NCI-H1048 (cell line): Measurements from ENCODE around the gene PDE7B.

Experiments
- DNase-seq: peaks from one replicate; lab custom pipeline; 2025; lab: John Stamatoyannopoulos, UW

The PDE7B gene

DNA sequence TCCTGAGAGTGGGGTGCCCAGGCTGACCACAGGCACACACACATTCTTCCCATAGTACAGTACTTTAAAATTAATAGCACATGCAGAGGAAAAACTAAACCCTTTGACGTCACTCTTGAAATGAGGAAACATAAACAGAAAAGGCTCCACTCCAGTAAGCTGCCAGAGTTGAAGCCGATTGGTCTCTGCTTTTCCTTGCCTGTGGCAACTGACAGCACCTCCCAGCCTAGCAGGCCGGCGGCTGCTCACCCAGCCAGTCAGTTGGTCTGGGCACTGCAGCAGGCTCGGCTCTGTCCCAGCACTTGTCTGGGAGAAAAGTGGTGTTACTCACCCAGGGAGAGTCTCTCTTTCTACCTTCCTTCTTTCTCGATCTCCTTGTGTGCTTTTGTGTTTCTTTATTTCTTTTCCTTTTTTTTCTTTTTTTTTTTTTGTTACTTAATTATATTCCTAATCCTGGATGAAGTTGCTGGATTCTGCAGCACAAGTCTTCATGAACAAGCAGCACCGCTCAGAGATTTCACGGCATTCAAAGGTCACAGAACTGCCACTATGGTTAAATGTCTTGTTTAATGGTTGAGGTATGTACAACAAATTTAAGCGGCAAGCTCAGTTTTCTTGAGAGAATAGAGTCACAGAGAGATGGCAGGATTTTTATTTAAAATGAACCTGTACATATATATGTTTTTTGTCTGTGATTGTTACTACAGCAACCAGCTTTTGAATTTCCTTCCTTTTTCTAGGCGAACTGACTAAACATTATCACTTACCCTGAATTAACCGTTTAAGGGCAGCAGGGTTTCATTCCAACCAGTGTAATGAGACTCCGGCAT is at the start of gene PDE7B:
Gene PDE7B, plus strand, starts transcription at position 260 of the 830 bp plus-strand sequence.
- DNase-seq = peak; percentile 11

GRCh38 chr6:135801755-135802465 is 49.6 kb upstream of the PDE7B start:
- no peak for DNase-seq

GRCh38 chr6:135810486-135810885 is 41.0 kb upstream of the PDE7B start:
- no peak for DNase-seq

DNA sequence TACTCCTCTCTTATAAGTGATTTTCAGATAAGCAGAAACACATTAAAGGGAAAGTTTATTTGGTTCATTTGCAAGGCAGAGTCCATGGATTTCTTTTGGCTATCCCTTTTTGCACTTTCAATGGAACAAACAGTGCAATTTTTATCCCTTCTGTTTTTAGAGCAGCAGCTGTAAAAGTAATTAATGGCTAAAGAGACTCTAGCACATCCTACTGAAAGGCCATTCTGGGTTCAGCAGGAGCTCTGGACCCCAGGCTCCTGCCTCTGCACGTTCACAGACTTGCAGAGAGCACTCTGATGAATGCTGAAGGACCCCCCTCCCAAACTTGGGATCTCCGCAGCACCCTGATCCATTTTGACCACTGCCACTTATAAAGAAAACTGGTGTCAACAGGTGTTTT is 40.3 kb upstream of the PDE7B start:
- no peak for DNase-seq

- DNase-seq = no peak
These were observed 39.6 kb upstream of the PDE7B start for GRCh38 chr6:135811644-135812526.

DNA sequence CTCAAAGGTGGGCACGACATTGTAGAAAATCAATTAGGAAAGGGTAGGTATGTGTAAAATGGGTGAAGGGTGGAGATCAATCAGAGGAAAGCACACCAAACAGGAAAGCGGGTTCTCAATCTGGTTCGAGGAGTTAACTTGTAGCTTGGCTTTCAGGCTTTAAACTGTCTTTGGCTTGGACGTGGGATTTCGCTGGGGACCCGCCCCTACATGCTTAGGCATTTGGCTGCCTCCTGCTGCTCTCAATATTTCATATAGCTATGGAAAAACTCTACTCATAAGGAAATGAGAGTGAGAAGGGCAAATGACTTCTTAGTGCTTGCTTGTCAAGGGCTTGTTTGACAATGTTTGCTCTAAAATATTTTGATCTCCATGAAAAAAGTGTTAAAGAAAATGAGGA is 38.1 kb upstream of the PDE7B start:
- DNase-seq = no peak

DNA sequence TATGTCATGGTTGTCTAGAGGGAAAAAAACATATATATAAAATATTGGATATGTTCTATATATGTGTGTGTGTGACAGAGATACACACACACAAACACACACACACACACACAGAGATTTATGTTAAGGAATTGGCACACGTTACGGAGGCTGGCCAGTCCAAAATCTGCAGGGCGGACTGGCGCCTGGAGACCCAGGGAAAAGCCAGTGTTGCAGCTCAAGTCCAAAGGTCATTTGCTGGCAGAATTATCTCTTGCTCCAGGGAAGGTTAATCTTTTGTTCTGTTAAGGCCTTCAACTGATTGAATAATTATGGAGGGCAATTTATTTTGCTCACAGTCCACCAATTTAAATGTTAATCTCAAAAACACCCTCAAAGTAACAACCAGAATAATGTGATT is 37.5 kb upstream of the PDE7B start:
- DNase-seq = no peak

- DNase-seq = no peak
These were observed 36.3 kb upstream of the PDE7B start for GRCh38 chr6:135815216-135815615.

- no peak for DNase-seq
These were observed 34.5 kb upstream of the PDE7B start for GRCh38 chr6:135817035-135817434.

DNA sequence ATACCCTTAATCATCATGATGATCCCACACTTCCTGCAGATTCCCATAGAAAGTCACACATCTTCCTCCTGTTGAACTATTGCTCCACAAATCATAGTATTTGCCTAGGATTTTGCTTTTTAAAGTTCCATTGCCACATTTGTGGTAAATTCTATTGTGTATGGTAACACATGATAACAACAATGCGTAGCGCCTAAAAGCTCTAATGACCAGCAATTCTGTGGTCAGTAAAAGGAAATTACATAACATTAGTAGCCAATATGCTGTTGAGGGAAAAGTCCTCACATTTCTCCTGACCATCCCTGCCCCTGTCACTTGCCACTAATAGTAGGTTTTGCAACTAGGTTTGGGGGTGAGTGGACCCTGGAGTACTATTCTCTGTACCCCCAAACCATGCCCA is 31.8 kb upstream of the PDE7B start:
- DNase-seq = no peak

DNA sequence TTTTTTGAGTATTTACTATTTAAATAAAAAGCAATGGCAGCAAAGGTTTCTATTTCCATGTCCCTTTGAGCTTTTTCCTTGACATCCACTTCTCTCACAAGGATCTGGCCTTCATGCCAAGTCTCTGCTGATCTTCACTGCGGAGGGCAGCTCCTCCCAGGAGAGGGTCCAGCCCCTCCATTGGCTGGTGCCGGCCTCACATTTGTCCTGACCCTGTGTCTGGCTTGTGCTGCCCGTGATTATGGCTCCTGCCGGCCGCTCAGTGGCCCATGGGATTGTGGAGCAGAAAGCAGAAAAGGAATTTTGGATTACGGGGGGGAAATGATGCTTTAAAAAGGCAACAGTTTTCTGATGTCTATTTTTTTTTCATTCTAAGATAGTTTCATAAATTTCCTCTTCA is 31.2 kb upstream of the PDE7B start:
- DNase-seq = no peak

DNA sequence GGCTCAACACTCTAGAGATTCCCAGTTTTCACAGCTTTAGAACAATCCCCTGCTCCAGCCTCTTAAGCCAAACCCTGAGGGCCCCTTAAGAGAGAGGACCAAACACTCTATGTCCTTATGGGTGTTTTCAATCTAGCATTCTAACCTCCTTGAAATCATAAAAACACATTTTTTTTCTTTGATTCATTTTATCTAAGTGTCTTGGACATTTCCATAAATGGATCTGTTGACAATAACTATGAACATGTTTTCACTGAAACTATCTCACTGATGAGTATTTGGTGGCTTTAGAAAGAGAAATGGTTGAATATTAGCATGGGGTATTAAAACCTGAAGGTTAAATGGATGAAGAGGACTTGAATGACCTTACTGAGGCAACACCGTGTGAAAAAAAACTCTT is 27.6 kb upstream of the PDE7B start:
- DNase-seq = no peak

DNA sequence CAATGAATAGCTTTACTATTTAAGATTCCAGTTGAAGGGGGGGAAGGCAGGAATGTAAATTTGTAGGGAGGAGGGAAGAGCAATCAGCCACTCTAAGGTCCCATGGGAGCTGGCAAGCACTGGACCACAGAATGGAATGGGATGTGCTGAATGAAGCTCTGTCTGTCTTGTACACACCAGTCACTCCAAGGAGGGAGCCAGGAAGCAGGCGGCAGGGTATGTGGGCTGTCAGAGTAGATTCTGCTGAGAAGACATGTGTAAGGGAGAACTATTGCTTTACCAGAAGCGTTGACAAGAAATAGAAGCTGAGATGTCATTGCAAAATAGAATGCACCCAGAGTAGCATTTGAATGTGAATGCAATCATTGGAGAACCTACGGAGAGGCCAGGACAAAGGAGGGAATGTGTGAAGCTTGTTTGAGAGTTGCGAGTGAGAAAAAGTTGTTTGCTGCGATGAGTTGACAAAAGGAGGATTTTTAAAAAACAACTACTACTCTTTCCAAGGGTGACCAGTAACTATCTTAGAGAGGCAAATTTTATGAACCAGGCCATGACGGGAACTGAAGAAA is 25.2 kb upstream of the PDE7B start:
- no peak for DNase-seq

- DNase-seq = no peak
These were observed 23.5 kb upstream of the PDE7B start for GRCh38 chr6:135828021-135828420.

- no peak for DNase-seq
These were observed 21.0 kb upstream of the PDE7B start for GRCh38 chr6:135830452-135830881.

DNA sequence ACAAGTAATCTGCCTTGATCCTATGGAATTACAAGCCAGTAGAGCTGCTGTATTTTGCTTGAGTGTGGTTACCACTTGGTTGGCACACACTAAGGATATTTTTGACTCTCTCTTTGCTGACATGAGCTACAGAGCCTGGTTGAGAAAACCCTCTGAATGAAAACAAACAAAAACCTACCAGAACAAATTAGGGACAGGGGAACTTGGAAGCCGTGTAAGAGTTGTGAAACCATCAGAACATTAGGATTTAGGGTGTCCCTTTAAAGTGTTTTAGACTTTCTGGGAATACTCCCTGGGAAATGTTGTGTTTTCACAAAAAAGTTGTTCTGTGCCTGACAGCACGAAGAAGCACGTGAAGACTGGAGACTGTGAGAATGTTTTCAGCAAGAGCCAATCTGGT is 20.5 kb upstream of the PDE7B start:
- DNase-seq = no peak

GRCh38 chr6:135832166-135832565 is 19.3 kb upstream of the PDE7B start:
- DNase-seq = no peak

GRCh38 chr6:135833771-135834170 is 17.7 kb upstream of the PDE7B start:
- no peak for DNase-seq

DNA sequence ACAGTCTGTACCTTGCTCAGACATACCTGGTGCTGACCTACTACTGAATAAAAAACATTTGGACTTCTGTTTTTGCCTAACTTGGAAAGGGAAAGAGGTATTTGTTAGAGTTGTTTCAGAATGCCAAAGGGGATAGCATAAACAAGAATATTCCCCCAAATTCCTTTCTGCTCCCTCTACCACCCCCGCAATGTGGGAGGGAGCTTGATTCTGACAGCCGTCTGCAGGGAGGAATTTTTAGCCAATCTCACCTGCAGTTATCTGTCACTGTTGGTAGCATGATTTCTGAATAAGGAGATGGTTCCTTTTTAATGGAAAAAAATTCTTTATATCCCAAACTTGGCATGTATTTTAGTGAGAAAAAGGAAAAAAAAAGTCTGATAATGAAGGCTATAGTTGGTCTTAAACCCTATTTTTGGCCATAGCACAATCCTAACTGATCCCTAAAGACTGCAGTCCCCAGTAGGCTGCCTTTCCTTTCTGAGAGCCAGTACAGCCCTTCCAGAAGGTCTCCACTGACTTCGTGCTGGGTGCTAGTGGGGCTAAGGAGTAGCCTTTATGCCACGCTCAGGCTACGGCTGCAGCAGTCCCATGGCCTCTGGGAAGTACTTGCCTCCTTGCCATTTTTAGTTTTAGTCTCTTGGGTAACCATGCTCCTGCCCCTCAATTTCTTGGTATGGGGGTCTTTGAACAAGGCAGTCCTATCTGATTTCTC is 13.6 kb upstream of the PDE7B start:
- no peak for DNase-seq

DNA sequence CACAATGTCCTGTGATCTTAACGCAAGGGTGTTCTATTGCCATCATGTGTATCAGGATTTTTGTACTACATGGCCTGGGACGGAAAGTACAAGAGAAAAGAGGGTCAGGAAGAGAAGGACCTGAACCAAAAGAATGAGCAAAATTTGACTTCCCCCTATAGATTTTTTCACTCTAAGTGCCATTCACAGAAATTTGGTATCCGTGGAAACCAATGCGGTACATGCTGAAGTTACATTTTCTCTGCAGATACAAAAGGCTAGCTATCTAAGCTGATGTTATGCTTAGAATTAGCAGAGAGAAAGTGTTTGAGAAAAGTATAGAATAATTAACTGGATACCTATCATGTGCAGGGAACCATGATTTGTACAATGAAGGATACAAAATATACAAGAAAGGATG is 12.4 kb upstream of the PDE7B start:
- DNase-seq = no peak

GRCh38 chr6:135842618-135843392 is 8.7 kb upstream of the PDE7B start:
- no peak for DNase-seq
